Parathyroid adenoma (tissue), 2 donors: ENCODE results near the gene CNOT1.

Experiments used
- H2AFZ ChIP-seq: fragments of 300-600 bp; sonication (generic); one replicate; pipeline ENCODE4 v1.7.0; 2017; ENCODE audit warnings: antibody characterized with exemption, mild to moderate bottlenecking
- H3K27ac ChIP-seq: fragments of 300-600 bp; sonication (generic); one replicate; pipeline ENCODE4 v1.7.0; 2017
- H3K27me3 ChIP-seq: fragments of 300-600 bp; sonication (generic); one replicate; pipeline ENCODE4 v1.7.0; 2017; ENCODE audit warnings: low read length; ENCODE audit not compliant: control insufficient read depth, insufficient read depth
- H3K36me3 ChIP-seq: fragments of 300-600 bp; sonication (generic); one replicate; pipeline ENCODE4 v1.7.0; 2017; ENCODE audit warnings: low read length; ENCODE audit not compliant: control insufficient read depth, insufficient read depth
- H3K4me1 ChIP-seq: fragments of 300-600 bp; sonication (generic); one replicate; pipeline ENCODE4 v1.7.0; 2017; ENCODE audit warnings: control low read depth
- H3K4me2 ChIP-seq: fragments of 300-600 bp; sonication (generic); one replicate; pipeline ENCODE4 v1.7.0; 2017; ENCODE audit warnings: low read length
- H3K4me3 ChIP-seq: fragments of 300-600 bp; sonication (generic); one replicate; pipeline ENCODE4 v1.7.0; 2017; ENCODE audit warnings: low read depth, low read length
- H3K79me2 ChIP-seq: fragments of 300-600 bp; sonication (generic); one replicate; pipeline ENCODE4 v1.7.0; 2017; ENCODE audit warnings: control low read depth
- H3K9ac ChIP-seq: fragments of 300-600 bp; sonication (generic); one replicate; pipeline ENCODE4 v1.7.0; 2017; ENCODE audit warnings: mild to moderate bottlenecking
- H3K9me3 ChIP-seq: fragments of 300-600 bp; sonication (generic); one replicate; pipeline ENCODE4 v1.7.0; 2017; ENCODE audit warnings: low read length; ENCODE audit not compliant: control insufficient read depth
- TF ChIP-seq, protein P1 (sequence below): fragments of 300-600 bp; sonication (generic); IDR thresholded peaks from one replicate; pipeline ENCODE4 v1.7.0; 2017; ENCODE audit warnings: antibody characterized with exemption, mild to moderate bottlenecking
- donor health status: primary hyperparathyroidism.

The CNOT1 gene

DNA sequence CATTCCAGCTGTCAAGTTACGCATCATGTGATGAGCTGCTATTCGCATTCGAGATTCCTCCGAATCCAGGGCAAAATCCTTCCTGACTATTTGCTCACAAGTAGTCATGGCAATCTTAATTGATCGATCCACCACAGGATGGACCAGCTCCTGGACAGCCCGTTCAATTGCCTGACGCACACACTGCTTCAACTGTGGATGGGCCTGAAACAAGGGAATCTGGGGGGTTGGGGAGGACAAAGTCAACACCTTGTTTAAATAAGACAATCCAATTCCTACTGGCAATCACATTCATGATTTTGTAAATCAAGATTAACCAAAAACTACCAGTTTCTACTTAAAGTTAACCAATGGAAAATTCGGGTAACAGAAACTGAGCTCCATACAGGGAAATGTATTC, 85.9 kb downstream of the CNOT1 start:
- Histone ChIP-seq H3K4me1 (no peaks in the 10 kb centered on the region), H3K79me2 (peaks cover 2% of the 10 kb centered on the region), H3K36me3 (no peaks in the 10 kb centered on the region), H3K4me2 (no peak overlapping the region), H3K9me3 (no peaks in the 10 kb centered on the region), H3K4me3 (no peak overlapping the region), H3K27me3 (no peaks in the 10 kb centered on the region), H3K27ac (no peak overlapping the region), H2AFZ (no peak overlapping the region), H3K9ac (no peak overlapping the region)
- TF ChIP-seq, protein P1, sequence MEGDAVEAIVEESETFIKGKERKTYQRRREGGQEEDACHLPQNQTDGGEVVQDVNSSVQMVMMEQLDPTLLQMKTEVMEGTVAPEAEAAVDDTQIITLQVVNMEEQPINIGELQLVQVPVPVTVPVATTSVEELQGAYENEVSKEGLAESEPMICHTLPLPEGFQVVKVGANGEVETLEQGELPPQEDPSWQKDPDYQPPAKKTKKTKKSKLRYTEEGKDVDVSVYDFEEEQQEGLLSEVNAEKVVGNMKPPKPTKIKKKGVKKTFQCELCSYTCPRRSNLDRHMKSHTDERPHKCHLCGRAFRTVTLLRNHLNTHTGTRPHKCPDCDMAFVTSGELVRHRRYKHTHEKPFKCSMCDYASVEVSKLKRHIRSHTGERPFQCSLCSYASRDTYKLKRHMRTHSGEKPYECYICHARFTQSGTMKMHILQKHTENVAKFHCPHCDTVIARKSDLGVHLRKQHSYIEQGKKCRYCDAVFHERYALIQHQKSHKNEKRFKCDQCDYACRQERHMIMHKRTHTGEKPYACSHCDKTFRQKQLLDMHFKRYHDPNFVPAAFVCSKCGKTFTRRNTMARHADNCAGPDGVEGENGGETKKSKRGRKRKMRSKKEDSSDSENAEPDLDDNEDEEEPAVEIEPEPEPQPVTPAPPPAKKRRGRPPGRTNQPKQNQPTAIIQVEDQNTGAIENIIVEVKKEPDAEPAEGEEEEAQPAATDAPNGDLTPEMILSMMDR: no peak

DNA sequence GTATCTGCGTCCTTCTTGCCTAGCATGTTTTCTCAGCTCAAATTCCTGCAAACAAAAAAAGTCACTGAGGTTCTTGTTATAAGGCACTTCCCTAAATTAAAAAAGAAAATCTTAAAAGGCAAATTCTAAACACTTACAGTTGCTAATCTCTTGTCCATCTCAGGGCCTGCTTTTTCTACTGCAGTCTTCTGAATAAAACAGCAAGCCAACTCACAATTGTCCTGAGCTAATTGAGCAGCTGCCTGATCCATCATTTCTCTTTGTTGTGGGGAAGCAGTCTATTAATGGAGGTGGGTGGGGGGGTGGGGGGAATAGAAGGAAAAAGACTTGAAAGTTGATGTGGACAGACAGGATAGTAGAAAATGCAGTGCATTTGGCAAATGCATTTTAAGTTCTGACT, 87.3 kb downstream of the CNOT1 start:
- no peaks in the 10 kb centered on the region for H3K36me3 ChIP-seq
- TF ChIP-seq, protein P1: no peak

DNA sequence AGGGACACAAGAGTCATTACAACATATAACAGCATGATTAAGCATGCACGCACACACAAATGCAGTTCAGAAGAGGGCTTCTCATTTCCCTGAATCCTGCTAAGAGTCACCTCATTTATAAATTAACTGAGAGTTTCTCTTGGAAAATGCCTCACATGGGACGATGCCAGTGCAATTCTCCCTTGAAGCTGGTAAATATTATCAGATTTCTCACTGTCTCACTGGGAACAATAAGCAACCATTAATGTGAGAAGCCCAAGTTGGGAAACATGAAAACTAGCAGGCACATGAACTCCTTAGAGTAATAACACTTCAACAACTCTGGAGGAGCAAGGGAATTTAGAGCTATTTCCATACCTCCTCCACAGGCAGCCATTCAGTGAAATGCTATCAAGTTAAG, 87.9 kb downstream of the CNOT1 start:
- H2AFZ ChIP-seq: no peak overlapping the region
- H3K4me3 ChIP-seq: no peak overlapping the region
- no peak overlapping the region for H3K9ac ChIP-seq
- no peaks in the 10 kb centered on the region for H3K36me3 ChIP-seq
- no peak overlapping the region for H3K4me2 ChIP-seq
- H3K4me1 ChIP-seq: no peaks in the 10 kb centered on the region
- TF ChIP-seq, protein P1: no peak
- H3K79me2 ChIP-seq: peaks cover 2% of the 10 kb centered on the region
- H3K27ac ChIP-seq: no peak overlapping the region
- H3K9me3 ChIP-seq: no peaks in the 10 kb centered on the region
- H3K27me3 ChIP-seq: no peaks in the 10 kb centered on the region

More for the DNA sequence above, 87.3 kb downstream of the CNOT1 start:
- no peak overlapping the region for H3K4me2 ChIP-seq
- no peaks in the 10 kb centered on the region for H3K4me1 ChIP-seq
- no peak overlapping the region for H3K4me3 ChIP-seq
- H3K9me3 ChIP-seq: no peaks in the 10 kb centered on the region
- no peak overlapping the region for H3K9ac ChIP-seq
- peaks cover 2% of the 10 kb centered on the region for H3K79me2 ChIP-seq
- no peak overlapping the region for H3K27ac ChIP-seq
- no peaks in the 10 kb centered on the region for H3K27me3 ChIP-seq
- H2AFZ ChIP-seq: no peak overlapping the region

DNA sequence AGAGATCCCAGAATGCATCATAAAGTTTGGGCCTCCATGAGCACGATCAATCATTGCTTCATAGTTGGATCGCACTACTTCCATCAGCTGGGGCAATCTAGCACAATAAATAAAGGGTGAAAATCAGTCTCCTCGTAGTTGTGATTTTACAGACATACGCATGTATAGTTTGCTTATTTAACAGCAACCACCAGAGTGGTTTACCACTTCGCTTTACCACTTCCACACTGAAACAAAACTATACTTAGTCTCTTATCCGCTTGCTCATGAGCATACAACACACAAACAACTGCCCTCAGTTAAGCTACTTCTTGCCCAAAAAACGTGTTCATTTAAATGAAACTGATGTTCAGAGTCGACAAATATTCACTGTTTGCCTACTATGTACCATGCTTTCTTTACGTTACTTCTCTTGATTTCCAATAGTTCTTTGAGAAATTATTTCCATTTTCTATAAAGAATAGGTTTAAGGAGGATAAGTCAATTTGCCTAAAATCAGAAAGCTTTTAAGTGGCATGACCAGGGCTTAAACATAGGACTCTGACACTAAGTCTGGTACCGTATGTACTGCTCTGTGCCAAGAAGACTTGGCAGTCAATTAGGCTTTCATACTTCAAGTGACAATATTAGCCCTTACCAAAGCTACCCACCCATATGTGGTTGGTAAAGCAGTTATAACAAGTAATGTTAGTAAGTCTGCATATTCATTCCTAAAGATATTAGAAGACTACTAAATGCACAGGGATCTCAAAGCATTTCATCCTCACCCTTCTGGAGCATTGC, 92.3 kb downstream of the CNOT1 start:
- no peak overlapping the region for H3K9ac ChIP-seq
- no peak overlapping the region for H2AFZ ChIP-seq
- H3K79me2 ChIP-seq: no peaks in the 10 kb centered on the region
- H3K36me3 ChIP-seq: no peaks in the 10 kb centered on the region
- H3K9me3 ChIP-seq: no peaks in the 10 kb centered on the region
- TF ChIP-seq, protein P1: no peak
- no peak overlapping the region for H3K4me2 ChIP-seq
- H3K4me1 ChIP-seq: no peaks in the 10 kb centered on the region
- H3K27me3 ChIP-seq: no peaks in the 10 kb centered on the region
- no peak overlapping the region for H3K27ac ChIP-seq
- H3K4me3 ChIP-seq: no peak overlapping the region

DNA sequence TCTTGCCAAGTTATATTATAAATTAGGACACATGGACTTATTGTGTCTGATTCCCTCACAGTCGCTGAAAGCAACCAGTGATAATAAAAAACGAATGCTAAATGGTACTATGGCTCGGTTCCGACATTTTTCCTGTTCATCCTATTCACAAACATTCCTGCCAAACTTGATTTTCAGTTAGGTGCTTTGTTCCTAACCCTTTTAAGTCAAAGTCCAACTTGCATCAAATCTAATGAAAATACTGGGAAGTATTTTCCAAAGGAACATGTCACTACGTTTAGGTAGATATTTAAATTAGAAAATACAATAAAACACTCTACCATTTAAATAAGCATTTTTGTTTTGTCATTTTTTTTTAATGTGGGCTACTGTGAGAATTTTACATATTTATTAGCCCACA, 93.3 kb downstream of the CNOT1 start:
- no peaks in the 10 kb centered on the region for H3K79me2 ChIP-seq
- H3K9ac ChIP-seq: no peak overlapping the region

More for the DNA sequence above, 93.3 kb downstream of the CNOT1 start:
- H3K27me3 ChIP-seq: no peaks in the 10 kb centered on the region
- TF ChIP-seq, protein P1: no peak
- no peak overlapping the region for H3K27ac ChIP-seq
- no peaks in the 10 kb centered on the region for H3K4me1 ChIP-seq
- H2AFZ ChIP-seq: no peak overlapping the region
- no peaks in the 10 kb centered on the region for H3K36me3 ChIP-seq
- no peaks in the 10 kb centered on the region for H3K9me3 ChIP-seq
- H3K4me2 ChIP-seq: no peak overlapping the region
- no peak overlapping the region for H3K4me3 ChIP-seq
